GM18907 (cell line): ENCODE results near the gene SLC35G1.

Experiments used
- ATAC-seq: cut with Tn5 transposase; IDR thresholded peaks from one replicate; pipeline ENCODE4 v1.9.1; 2021; ENCODE audit warnings: mild to moderate bottlenecking, moderate library complexity; ENCODE audit not compliant: unreplicated experiment

The SLC35G1 gene

DNA sequence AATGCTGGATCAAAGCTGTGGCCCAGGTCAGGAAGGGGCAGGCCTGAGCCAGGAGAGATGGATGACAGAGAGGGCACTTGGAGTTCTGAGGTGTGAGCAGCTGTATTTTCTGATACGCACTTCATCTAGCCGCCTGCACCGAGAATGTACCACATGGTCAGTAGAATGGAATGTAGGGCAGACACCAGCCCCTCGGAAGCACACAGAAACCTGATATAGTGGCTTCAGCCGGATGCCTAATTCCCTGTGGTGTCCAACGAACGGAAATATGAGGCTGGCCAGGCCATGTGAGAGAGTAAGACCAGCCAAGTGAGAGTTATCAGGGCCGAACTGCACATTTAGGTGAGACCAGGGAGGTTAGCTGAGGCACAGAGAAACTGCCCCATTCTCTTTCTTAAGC, 53.3 kb downstream of the SLC35G1 start:
- no peak for ATAC-seq

DNA sequence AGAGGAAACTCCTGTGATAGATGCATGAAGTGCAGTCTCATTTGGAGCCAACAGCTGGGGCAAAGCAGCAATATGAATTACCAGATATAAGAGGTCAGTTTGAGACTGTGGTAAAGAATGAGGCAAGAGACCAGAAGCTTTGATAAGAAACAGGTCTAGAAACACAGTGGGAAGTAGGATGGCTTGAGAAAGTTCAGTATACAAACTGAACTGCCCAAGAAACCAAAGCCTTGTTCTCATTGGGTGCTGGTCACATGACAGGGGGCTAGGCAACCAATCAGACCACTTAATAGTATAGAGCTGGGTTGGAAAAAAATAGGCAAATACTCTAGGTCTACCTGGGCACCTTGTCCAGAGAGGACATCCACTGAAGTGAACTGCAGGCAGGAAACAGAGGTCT, 53.7 kb downstream of the SLC35G1 start:
- ATAC-seq: no peak

- no peak for ATAC-seq
Observed at GRCh38 chr10:93951905-93952304, 58.1 kb downstream of the SLC35G1 start.
